Gastrocnemius medialis (tissue), 4 donors: ENCODE measurements around the gene PLXNA2. TPM values are rescaled to one million over a fixed set of nuclear protein-coding genes. Genes with fewer than 3 reads are reported as not detected.

Source experiments
- ATAC-seq, 2 donors: fragments of 150-250 bp; one replicate each; pipeline ENCODE4 v1.9.1; 2016
- DNase-seq, 2 donors: peaks; one replicate each; pipeline ENCODE4 v3.0.0-alpha.2; 2019
- H3K27ac ChIP-seq, 4 donors: fragments of 200-600 bp; sonication (generic); 1 replicate in 1 of 4; 2 replicates in 3 of 4; pipeline ENCODE4 v1.5.1; 2016 to 2018; ENCODE audit warnings: mild to moderate bottlenecking in 2 of 4, moderate library complexity in 1 of 4
- H3K27me3 ChIP-seq, 3 donors: fragments of 200-600 bp; sonication (generic) in 2 of 3; 1 replicate in 1 of 3; 2 replicates in 2 of 3; pipeline versions ENCODE4 v1.5.1 to v1.6.0; 2016 to 2019; ENCODE audit warnings: mild to moderate bottlenecking in 1 of 3, moderate library complexity in 1 of 3
- H3K36me3 ChIP-seq, 2 donors: fragments of 200-600 bp; sonication (generic) in 1 of 2; one replicate each; pipeline ENCODE4 v1.5.1; 2017 to 2018
- H3K4me1 ChIP-seq, 2 donors: fragments of 200-600 bp; sonication (generic) in 1 of 2; one replicate each; pipeline ENCODE4 v1.5.1; 2016 to 2017; ENCODE audit warnings: mild to moderate bottlenecking in 2 of 2
- H3K4me3 ChIP-seq, 4 donors: fragments of 200-600 bp; sonication (generic) in 3 of 4; 1 replicate in 1 of 4; 2 replicates in 3 of 4; pipeline ENCODE4 v1.5.1; 2016 to 2019; ENCODE audit warnings: mild to moderate bottlenecking in 2 of 4
- H3K9me3 ChIP-seq, 3 donors: fragments of 200-600 bp; sonication (generic) in 2 of 3; 1 replicate in 1 of 3; 2 replicates in 2 of 3; pipeline ENCODE4 v1.5.1; 2016 to 2019
- POLR2A ChIP-seq, 2 donors: fragments of 450-650 bp; IDR thresholded peaks; one replicate each; pipeline ENCODE4 v1.6.1; 2017; ENCODE audit warnings: antibody characterized with exemption in 2 of 2, mild to moderate bottlenecking in 2 of 2, moderate library complexity in 2 of 2
- in situ Hi-C, 4 donors: fragments of 200-750 bp; cut with MboI; loops; one replicate each; pipeline versions ENCODE4 v1.15.0 to v1.8.0; 2017; ENCODE audit warnings: low sequenced_read_pairs in 4 of 4
- intact Hi-C: fragments of 100-400 bp; cut with DNase I; formaldehyde crosslinking; loops from one replicate; pipeline ENCODE4 v1.15.1; 2023; ENCODE audit warnings: low total_unique reads
- total RNA-seq, 4 donors: library from RNA; depleted of rRNA; stranded (reverse); fragments of >200 nt; gene quantifications; one replicate each; pipeline versions ENCODE4 v1.1.0 to v1.2.3, GENCODE V29; 2016
- TF ChIP-seq, protein P1 (sequence below), 5 experiments: fragments of 450-650 bp in 3 of 5; fragments of 200-600 bp in 2 of 5; sonication (generic) in 2 of 5; IDR thresholded peaks in 4 of 5; conservative IDR thresholded peaks in 1 of 5; 1 replicate in 4 of 5; 2 replicates in 1 of 5; pipeline ENCODE4 v1.5.1; 2016 to 2019; ENCODE audit warnings: antibody characterized with exemption in 5 of 5, mild to moderate bottlenecking in 3 of 5, moderate library complexity in 3 of 5

The PLXNA2 gene
- total RNA-seq, 4 donors from 2014 or later: 12.4 to 20.0 (median 16.2) TPM

DNA sequence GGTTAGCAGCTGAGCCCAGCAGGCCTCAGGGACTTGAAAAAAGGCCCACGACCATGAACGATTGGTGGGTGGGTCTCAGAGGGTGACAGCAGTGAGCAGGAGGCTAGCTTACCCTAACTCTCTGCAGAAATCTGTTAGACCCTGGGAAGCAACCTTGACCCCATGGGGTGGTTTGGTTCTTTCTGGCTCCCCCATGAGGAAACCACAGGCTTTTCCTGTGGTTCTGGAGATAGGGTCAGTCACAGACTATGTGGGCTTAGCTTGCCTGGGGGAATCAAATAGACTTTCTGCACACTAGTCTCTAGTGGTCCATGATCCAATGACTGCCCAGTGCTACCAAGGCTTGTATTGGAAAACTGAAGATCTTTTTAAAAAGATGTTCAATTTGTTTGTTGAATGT lies 118.1 kb downstream of the PLXNA2 start:
- Histone ChIP-seq H3K9me3 (no peaks in the 10 kb centered on the region), H3K4me3 (no peak overlapping the region), H3K27me3 (no peaks in the 10 kb centered on the region), H3K27ac (no peak overlapping the region), H3K36me3 (no peaks in the 10 kb centered on the region), H3K4me1 (peaks cover 11 to 17% of the 10 kb centered on the region in 2 donors)
- DNase-seq: no peak
- no peak for ATAC-seq
- TF ChIP-seq, protein P1, sequence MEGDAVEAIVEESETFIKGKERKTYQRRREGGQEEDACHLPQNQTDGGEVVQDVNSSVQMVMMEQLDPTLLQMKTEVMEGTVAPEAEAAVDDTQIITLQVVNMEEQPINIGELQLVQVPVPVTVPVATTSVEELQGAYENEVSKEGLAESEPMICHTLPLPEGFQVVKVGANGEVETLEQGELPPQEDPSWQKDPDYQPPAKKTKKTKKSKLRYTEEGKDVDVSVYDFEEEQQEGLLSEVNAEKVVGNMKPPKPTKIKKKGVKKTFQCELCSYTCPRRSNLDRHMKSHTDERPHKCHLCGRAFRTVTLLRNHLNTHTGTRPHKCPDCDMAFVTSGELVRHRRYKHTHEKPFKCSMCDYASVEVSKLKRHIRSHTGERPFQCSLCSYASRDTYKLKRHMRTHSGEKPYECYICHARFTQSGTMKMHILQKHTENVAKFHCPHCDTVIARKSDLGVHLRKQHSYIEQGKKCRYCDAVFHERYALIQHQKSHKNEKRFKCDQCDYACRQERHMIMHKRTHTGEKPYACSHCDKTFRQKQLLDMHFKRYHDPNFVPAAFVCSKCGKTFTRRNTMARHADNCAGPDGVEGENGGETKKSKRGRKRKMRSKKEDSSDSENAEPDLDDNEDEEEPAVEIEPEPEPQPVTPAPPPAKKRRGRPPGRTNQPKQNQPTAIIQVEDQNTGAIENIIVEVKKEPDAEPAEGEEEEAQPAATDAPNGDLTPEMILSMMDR (IDR thresholded peaks at IDR 0.05 in 4 of 5, conservative IDR thresholded peaks at IDR 0.05 in 1 of 5): no peak
- no peak for TF ChIP-seq POLR2A (IDR thresholded peaks at IDR 0.05)
- intact Hi-C loops (no loop called here), in situ Hi-C loops (no loop called here)

DNA sequence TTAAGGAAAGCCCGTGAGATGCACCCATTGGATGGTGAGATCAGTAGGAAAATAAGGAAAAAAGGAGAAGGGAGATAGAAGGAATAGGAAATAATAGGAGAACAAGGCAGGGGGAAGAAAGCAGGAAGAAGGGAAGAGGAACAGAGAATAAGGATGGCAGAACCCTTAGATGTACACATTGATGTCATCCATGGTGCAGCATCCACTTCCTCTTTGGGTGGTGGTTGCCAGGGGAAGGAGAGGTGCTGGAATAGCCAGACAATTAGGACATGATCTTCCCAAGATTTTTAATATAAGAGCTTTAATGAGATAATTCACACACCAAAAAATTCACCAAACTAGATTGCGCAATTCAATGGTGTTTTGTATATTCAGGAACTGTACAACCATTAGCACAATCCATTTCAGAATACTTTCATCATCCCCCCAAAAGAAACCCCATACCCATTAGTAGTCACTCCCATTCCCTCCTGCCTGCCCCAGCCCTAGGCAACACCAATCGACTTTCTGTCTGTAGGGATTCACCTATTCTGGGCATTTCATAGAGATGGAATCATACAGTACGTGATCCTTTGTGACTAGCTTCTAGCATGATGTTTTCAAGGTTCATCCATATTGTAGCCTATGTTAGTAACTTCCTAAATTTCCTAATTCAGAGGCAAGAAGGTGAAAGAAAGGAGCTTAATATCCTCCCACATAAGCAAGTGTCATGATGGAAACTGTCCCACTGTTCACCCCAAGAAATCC lies 121.4 kb downstream of the PLXNA2 start:
- Histone ChIP-seq H3K4me1 (peaks cover 11 to 15% of the 10 kb centered on the region in 2 donors), H3K4me3 (no peak overlapping the region), H3K9me3 (no peaks in the 10 kb centered on the region), H3K27ac (no peak overlapping the region), H3K27me3 (no peaks in the 10 kb centered on the region), H3K36me3 (no peaks in the 10 kb centered on the region)
- no peak for TF ChIP-seq POLR2A (IDR thresholded peaks at IDR 0.05)
- TF ChIP-seq, protein P1 (IDR thresholded peaks at IDR 0.05 in 4 of 5, conservative IDR thresholded peaks at IDR 0.05 in 1 of 5): no peak
- in situ Hi-C loops (no loop called here), intact Hi-C loops (no loop called here)
- no peak for ATAC-seq
- no peak for DNase-seq

DNA sequence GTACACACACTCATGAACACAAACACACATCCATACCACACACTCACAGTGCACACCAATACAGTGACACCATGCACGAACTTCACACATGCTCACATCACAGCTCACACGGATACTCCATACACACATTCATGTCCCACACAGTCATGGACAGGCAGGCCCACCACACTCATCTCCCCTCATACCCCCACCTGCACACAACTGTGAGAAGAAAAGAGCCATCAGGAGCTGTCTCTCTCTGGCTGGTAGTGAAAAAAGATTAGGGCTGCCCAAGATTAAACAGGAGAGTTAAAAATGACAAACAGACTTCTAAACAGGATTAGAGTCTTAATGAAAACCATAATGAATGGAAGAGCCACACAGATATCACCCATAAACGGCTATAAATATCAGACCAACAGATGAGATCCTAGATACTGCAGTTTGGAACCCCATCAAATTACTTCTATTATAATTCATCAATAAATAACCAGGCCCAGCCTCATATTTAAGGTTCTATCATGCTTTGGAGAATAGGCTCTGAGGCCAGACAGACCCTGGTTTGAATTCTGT lies 122.3 kb downstream of the PLXNA2 start:
- no peak overlapping the region for H3K27ac ChIP-seq
- no peaks in the 10 kb centered on the region for H3K27me3 ChIP-seq
- DNase-seq (no peak), ATAC-seq (no peak)
- no peak overlapping the region for H3K4me3 ChIP-seq
- H3K36me3 ChIP-seq: no peaks in the 10 kb centered on the region
- in situ Hi-C loops: no loop called here
- intact Hi-C loops: no loop called here
- H3K9me3 ChIP-seq: no peaks in the 10 kb centered on the region
- no peak for TF ChIP-seq POLR2A (IDR thresholded peaks at IDR 0.05)
- H3K4me1 ChIP-seq: peaks cover 14 to 18% of the 10 kb centered on the region in 2 donors

DNA sequence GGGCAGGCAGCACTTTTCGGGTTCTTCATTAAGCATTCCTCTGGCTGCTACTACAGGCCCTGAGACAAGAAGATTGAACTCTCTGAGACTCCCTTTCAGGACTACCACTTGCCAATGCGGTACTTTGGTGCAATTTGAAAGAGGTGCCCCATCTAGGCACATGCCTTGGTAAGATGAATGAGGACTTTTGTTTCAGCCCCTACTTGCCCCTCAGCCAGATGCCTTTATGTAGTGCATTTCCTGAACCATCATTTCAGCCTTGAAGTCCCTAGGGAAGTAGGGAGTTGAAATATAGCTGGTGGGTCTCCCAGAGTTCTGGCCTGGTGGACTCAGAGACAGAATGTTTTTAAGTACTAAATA lies 123.8 kb downstream of the PLXNA2 start:
- H3K27ac ChIP-seq: no peak overlapping the region
- intact Hi-C loops: no loop called here
- ATAC-seq: no peak

More for the DNA sequence above, 123.8 kb downstream of the PLXNA2 start:
- Histone ChIP-seq H3K4me1 (peaks cover 27 to 30% of the 10 kb centered on the region in 2 donors), H3K9me3 (no peaks in the 10 kb centered on the region), H3K27me3 (no peaks in the 10 kb centered on the region), H3K36me3 (no peaks in the 10 kb centered on the region), H3K4me3 (no peak overlapping the region)
- in situ Hi-C loops: no loop called here
- DNase-seq: no peak
- TF ChIP-seq, protein P1 (IDR thresholded peaks at IDR 0.05 in 4 of 5, conservative IDR thresholded peaks at IDR 0.05 in 1 of 5): no peak
- no peak for TF ChIP-seq POLR2A (IDR thresholded peaks at IDR 0.05)
